GM12878 (cell line): ENCODE data around the gene MESP2. TPM values are rescaled to one million over a fixed set of nuclear protein-coding genes. Genes with fewer than 3 reads are reported as not detected.

Experiments used
- ATAC-seq: fragments of 200-7000 bp; cut with Tn5 transposase; 3 replicates; pipeline ENCODE4 v1.9.1; 2020; ENCODE audit warnings: mild to moderate bottlenecking, moderate library complexity
- BruUV-seq: library from RNA; stranded (reverse); fragments of 400-500 nt; replicated peaks from 2 replicates; lab custom pipeline; 2021; lab: Mats Ljungman, UMichigan
- CTCF ChIA-PET: fragments of 300-600 bp; sonication (Branson Sonifier 250); formaldehyde crosslinking; extraction: SDS; loops from one replicate; lab custom pipeline; 2021; ENCODE audit warnings: inconsistent platforms; lab: Yijun Ruan, JAX
- POLR2A ChIA-PET: fragments of 350-600 bp; formaldehyde crosslinking; extraction: SDS; loops from one replicate; lab custom pipeline; 2021; ENCODE audit warnings: inconsistent platforms; lab: Charles Lee
- RAD21 ChIA-PET: fragments of 300-600 bp; sonication (Branson Sonifier 250); formaldehyde crosslinking; loops from one replicate; lab custom pipeline; 2023; ENCODE audit warnings: antibody characterized with exemption; ENCODE audit not compliant: unreplicated experiment; lab: Charles Lee
- SMC1A ChIA-PET: fragments of 300-600 bp; sonication (Branson Sonifier 250); formaldehyde crosslinking; loops from one replicate; lab custom pipeline; 2023; ENCODE audit not compliant: unreplicated experiment, uncharacterized antibody; lab: Charles Lee
- DNase-seq: peaks from one replicate; pipeline ENCODE4 v3.0.0-alpha.2; 2011; ENCODE audit warnings: low read depth, low spot score
- FAIRE-seq: peaks from 3 replicates; lab custom pipeline; 2011; peaks lifted over from hg19 to GRCh38; lab: Jason Lieb, UNC
- H2AFZ ChIP-seq: 2 replicates; pipeline ENCODE4 v1.6.0; 2011; ENCODE audit warnings: low read depth, low read length, control low read depth; ENCODE audit not compliant: control insufficient read depth
- H3K27ac ChIP-seq: 2 replicates; pipeline ENCODE4 v1.5.1; 2011; ENCODE audit warnings: control low read depth; ENCODE audit not compliant: control insufficient read depth, insufficient read depth
- H3K27me3 ChIP-seq, 2 experiments: replicated peaks in 1 of 2; 2 replicates each; pipeline versions ENCODE4 v1.6.0 to v1.6.1; 2011; ENCODE audit warnings: low read length in 1 of 2; ENCODE audit not compliant: control insufficient read depth in 2 of 2, insufficient read depth in 2 of 2
- H3K36me3 ChIP-seq, 2 experiments: 2 replicates each; pipeline ENCODE4 v1.5.1; 2011; ENCODE audit warnings: low read length in 1 of 2; ENCODE audit not compliant: control insufficient read depth in 2 of 2, insufficient read depth in 2 of 2
- H3K4me1 ChIP-seq: 2 replicates; pipeline ENCODE4 v1.6.1; 2011; ENCODE audit warnings: mild to moderate bottlenecking, low read length, moderate library complexity, mixed read lengths; ENCODE audit not compliant: control insufficient read depth, insufficient read depth
- H3K4me2 ChIP-seq: 2 replicates; pipeline ENCODE4 v1.6.0; 2011; ENCODE audit warnings: control low read depth; ENCODE audit not compliant: control insufficient read depth, insufficient read depth
- H3K4me3 ChIP-seq: fragments of 200-600 bp; sonication (generic); 2 replicates; pipeline ENCODE4 v1.5.1; 2016
- H3K79me2 ChIP-seq: 2 replicates; pipeline ENCODE4 v1.6.0; 2011; ENCODE audit warnings: low read length; ENCODE audit not compliant: control insufficient read depth, insufficient read depth
- H3K9ac ChIP-seq: 2 replicates; pipeline ENCODE4 v1.8.0; 2011; ENCODE audit warnings: low read length, control low read depth, mixed read lengths; ENCODE audit not compliant: control insufficient read depth, insufficient read depth
- H3K9me3 ChIP-seq: replicated peaks from 3 replicates; pipeline ENCODE4 v1.5.1; 2011; ENCODE audit warnings: mild to moderate bottlenecking, low read length; ENCODE audit not compliant: control insufficient read depth, insufficient read depth
- H4K20me1 ChIP-seq: 2 replicates; pipeline ENCODE4 v1.6.0; 2011; ENCODE audit not compliant: control insufficient read depth, insufficient read depth
- CBX5 ChIP-seq: sonication (generic); IDR thresholded peaks from 2 replicates; pipeline ENCODE4 v1.6.1; 2016; ENCODE audit warnings: low read depth, moderate library complexity, mild to moderate bottlenecking, inconsistent platforms
- CREB1 ChIP-seq: IDR thresholded peaks from 2 replicates; pipeline ENCODE4 v1.6.1; 2012; ENCODE audit warnings: low read depth, mild to moderate bottlenecking, inconsistent platforms
- FOXK2 ChIP-seq: fragments of 450-650 bp; IDR thresholded peaks from 2 replicates; pipeline ENCODE4 v1.6.1; 2017; ENCODE audit warnings: mild to moderate bottlenecking, moderate library complexity
- MTA3 ChIP-seq: IDR thresholded peaks from 2 replicates; pipeline ENCODE4 v1.6.1; 2012; ENCODE audit warnings: low read length, inconsistent platforms, borderline replicate concordance
- POLR2AphosphoS5 ChIP-seq: IDR thresholded peaks from 2 replicates; pipeline ENCODE4 v1.6.1; 2011; ENCODE audit warnings: mild to moderate bottlenecking, low read length, inconsistent platforms
- SMAD5 ChIP-seq: IDR thresholded peaks from 2 replicates; pipeline ENCODE4 v1.6.1; 2016; ENCODE audit warnings: antibody characterized with exemption, low read depth
- ZNF622 ChIP-seq: fragments of 450-650 bp; IDR thresholded peaks from 2 replicates; pipeline ENCODE4 v1.6.1; 2017; ENCODE audit warnings: mild to moderate bottlenecking, inconsistent platforms
- WGBS: methylation state at CpG from one replicate; pipeline ENCODE4 v1.1.6; 2016; ENCODE audit warnings: low lambda C conversion rate; ENCODE audit not compliant: insufficient replicate concordance, insufficient coverage; ENCODE audit errors: missing lambda C conversion rate; 5-methylcytosine and 5-hydroxymethylcytosine counted together
- in situ Hi-C: fragments of 300-500 bp; cut with MboI; formaldehyde crosslinking; loops from 9 replicates; pipeline ENCODE4 v1.14.3; 2018; ENCODE audit warnings: mixed read lengths
- intact Hi-C: fragments of 100-400 bp; cut with micrococcal nuclease; formaldehyde crosslinking; loops from one replicate; pipeline ENCODE4 v1.14.2; 2022; ENCODE audit not compliant: unreplicated experiment
- polyA plus RNA-seq, 11 experiments: library from polyadenylated mRNA; depleted of rRNA in 4 of 11; unstranded in 6 of 11; stranded (reverse) in 5 of 11; fragments of >200 nt; fragmentation: Nextera tagmentation in 4 of 11; fragmentation: Illumina TruSeq in 1 of 11; extraction: Ambion mirVana in 4 of 11; extraction: Trizol in 1 of 11; gene quantifications; 1 replicate in 1 of 11; 2 replicates in 10 of 11; pipeline versions ENCODE4 v1.2.1 to v1.2.3, GENCODE V29; 2011 to 2016; ENCODE audit warnings: inconsistent platforms in 2 of 11, missing spikeins in 2 of 11, low read depth in 1 of 11
- total RNA-seq, 4 experiments: library from RNA; depleted of rRNA in 3 of 4; stranded (reverse); fragments of >200 nt in 3 of 4; fragmentation: Illumina TruSeq in 1 of 4; extraction: Trizol in 1 of 4; gene quantifications; 2 replicates each; pipeline versions ENCODE4 v1.2.1 to v1.2.3, GENCODE V29; 2013 to 2021
- TF ChIP-seq, protein P1 (sequence below): fragments of 150-350 bp; IDR thresholded peaks from 2 replicates; pipeline ENCODE4 v1.6.1; 2016; ENCODE audit warnings: low read depth, low read length
- TF ChIP-seq, protein P2 (sequence below): fragments of 450-650 bp; IDR thresholded peaks from 2 replicates; pipeline ENCODE4 v1.6.1; 2017; ENCODE audit warnings: borderline replicate concordance
- TF ChIP-seq, protein P3 (sequence below): IDR thresholded peaks from 2 replicates; pipeline ENCODE4 v1.6.1; 2012; ENCODE audit warnings: improper control_type of control experiment, low read depth, low read length; ENCODE audit not compliant: insufficient replicate concordance

Gene MESP2
- total and polyA plus RNA-seq, 10 of the 15 experiments (the other 5 are each of a cell fraction or from before 2014, with no cell fraction given), result 0.04 TPM; not detected in 9

DNA sequence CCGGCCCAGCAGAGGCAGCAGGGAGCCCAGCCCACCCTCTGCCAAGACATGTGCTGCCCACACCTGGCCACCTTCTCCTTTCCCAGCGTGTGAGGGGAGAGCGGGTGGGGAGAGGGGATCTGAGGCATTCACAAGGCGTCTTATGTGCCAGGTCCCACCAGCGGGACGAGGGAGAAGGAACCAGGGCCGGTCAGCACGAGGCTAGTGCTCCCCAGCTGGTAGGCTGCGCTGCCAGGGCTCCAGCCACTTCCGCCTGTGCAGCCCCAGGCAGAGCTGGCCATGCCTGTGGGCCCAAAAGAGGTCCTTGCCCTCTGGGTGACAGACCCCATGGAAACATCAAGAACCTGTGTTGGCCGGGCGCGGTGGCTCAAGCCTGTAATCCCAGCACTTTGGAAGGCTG lies 31.0 kb upstream of the MESP2 start:
- Histone ChIP-seq H3K79me2 (no peaks in the 10 kb centered on the region), H3K4me2 (no peak overlapping the region), H3K4me1 (peaks cover 3% of the 10 kb centered on the region), H3K4me3 (no peak overlapping the region), H3K9me3 (no peaks in the 10 kb centered on the region), H2AFZ (no peak overlapping the region), H3K27ac (no peak overlapping the region), H3K36me3 (no peaks in the 10 kb centered on the region), H4K20me1 (no peaks in the 10 kb centered on the region), H3K9ac (no peak overlapping the region), H3K27me3 (peaks cover 0 to 4% of the 10 kb centered on the region in 2 experiments; a peak in 2 of 4 replicates)
- intact Hi-C loops, result no loop called here
- in situ Hi-C loops, result no loop called here
- no peak for ATAC-seq
- no TSS peak for BruUV-seq
- CTCF ChIA-PET, result interaction anchor here (1.1 to 1.6 kb wide), 2 partner anchors 8 to 130 kb away, joined by 3 read pairs; no protein-coding TSS in a partner anchor
- TF ChIP-seq, protein P1, sequence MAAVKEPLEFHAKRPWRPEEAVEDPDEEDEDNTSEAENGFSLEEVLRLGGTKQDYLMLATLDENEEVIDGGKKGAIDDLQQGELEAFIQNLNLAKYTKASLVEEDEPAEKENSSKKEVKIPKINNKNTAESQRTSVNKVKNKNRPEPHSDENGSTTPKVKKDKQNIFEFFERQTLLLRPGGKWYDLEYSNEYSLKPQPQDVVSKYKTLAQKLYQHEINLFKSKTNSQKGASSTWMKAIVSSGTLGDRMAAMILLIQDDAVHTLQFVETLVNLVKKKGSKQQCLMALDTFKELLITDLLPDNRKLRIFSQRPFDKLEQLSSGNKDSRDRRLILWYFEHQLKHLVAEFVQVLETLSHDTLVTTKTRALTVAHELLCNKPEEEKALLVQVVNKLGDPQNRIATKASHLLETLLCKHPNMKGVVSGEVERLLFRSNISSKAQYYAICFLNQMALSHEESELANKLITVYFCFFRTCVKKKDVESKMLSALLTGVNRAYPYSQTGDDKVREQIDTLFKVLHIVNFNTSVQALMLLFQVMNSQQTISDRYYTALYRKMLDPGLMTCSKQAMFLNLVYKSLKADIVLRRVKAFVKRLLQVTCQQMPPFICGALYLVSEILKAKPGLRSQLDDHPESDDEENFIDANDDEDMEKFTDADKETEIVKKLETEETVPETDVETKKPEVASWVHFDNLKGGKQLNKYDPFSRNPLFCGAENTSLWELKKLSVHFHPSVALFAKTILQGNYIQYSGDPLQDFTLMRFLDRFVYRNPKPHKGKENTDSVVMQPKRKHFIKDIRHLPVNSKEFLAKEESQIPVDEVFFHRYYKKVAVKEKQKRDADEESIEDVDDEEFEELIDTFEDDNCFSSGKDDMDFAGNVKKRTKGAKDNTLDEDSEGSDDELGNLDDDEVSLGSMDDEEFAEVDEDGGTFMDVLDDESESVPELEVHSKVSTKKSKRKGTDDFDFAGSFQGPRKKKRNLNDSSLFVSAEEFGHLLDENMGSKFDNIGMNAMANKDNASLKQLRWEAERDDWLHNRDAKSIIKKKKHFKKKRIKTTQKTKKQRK, result no peak
- TF ChIP-seq POLR2AphosphoS5 (no peak), FOXK2 (no peak), CBX5 (no peak), ZNF622 (no peak), CREB1 (no peak), MTA3 (no peak), SMAD5 (no peak)
- TF ChIP-seq, protein P2, sequence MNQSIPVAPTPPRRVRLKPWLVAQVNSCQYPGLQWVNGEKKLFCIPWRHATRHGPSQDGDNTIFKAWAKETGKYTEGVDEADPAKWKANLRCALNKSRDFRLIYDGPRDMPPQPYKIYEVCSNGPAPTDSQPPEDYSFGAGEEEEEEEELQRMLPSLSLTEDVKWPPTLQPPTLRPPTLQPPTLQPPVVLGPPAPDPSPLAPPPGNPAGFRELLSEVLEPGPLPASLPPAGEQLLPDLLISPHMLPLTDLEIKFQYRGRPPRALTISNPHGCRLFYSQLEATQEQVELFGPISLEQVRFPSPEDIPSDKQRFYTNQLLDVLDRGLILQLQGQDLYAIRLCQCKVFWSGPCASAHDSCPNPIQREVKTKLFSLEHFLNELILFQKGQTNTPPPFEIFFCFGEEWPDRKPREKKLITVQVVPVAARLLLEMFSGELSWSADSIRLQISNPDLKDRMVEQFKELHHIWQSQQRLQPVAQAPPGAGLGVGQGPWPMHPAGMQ, result no peak
- TF ChIP-seq, protein P3, sequence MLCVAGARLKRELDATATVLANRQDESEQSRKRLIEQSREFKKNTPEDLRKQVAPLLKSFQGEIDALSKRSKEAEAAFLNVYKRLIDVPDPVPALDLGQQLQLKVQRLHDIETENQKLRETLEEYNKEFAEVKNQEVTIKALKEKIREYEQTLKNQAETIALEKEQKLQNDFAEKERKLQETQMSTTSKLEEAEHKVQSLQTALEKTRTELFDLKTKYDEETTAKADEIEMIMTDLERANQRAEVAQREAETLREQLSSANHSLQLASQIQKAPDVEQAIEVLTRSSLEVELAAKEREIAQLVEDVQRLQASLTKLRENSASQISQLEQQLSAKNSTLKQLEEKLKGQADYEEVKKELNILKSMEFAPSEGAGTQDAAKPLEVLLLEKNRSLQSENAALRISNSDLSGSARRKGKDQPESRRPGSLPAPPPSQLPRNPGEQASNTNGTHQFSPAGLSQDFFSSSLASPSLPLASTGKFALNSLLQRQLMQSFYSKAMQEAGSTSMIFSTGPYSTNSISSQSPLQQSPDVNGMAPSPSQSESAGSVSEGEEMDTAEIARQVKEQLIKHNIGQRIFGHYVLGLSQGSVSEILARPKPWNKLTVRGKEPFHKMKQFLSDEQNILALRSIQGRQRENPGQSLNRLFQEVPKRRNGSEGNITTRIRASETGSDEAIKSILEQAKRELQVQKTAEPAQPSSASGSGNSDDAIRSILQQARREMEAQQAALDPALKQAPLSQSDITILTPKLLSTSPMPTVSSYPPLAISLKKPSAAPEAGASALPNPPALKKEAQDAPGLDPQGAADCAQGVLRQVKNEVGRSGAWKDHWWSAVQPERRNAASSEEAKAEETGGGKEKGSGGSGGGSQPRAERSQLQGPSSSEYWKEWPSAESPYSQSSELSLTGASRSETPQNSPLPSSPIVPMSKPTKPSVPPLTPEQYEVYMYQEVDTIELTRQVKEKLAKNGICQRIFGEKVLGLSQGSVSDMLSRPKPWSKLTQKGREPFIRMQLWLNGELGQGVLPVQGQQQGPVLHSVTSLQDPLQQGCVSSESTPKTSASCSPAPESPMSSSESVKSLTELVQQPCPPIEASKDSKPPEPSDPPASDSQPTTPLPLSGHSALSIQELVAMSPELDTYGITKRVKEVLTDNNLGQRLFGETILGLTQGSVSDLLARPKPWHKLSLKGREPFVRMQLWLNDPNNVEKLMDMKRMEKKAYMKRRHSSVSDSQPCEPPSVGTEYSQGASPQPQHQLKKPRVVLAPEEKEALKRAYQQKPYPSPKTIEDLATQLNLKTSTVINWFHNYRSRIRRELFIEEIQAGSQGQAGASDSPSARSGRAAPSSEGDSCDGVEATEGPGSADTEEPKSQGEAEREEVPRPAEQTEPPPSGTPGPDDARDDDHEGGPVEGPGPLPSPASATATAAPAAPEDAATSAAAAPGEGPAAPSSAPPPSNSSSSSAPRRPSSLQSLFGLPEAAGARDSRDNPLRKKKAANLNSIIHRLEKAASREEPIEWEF, result no peak
- SMC1A ChIA-PET, result no interaction called here
- POLR2A ChIA-PET, result no interaction called here
- RAD21 ChIA-PET, result no interaction called here
- no peak for DNase-seq
- 46% methylated on average over 12 of the region's 13 CpGs for WGBS
- no peak for FAIRE-seq
